Medulla oblongata (tissue), 1 donor: ENCODE results near the gene C6orf141.
"Not testable (repeated sequence)": the region's sequence is repeated elsewhere in the genome, so short reads cannot be mapped to it uniquely, and the experiment has no call there.

Source experiments
- DNase-seq: peaks from one replicate; pipeline ENCODE4 v3.0.0-alpha.2; 2015; ENCODE audit errors: extremely low spot score

Gene C6orf141

GRCh38 chr6:49570474-49571079, 20.1 kb downstream of the C6orf141 start:
- DNase-seq: no peak

- DNase-seq: no peak
Measured at GRCh38 chr6:49576618-49577017, 26.1 kb downstream of the C6orf141 start.

GRCh38 chr6:49579649-49580048, 29.2 kb downstream of the C6orf141 start:
- no peak for DNase-seq

GRCh38 chr6:49582529-49582928, 32.1 kb downstream of the C6orf141 start:
- DNase-seq: no peak

- DNase-seq: not testable (repeated sequence)
Measured at GRCh38 chr6:49587262-49587661, 36.8 kb downstream of the C6orf141 start.
